ENCODE data around the gene TRIOBP. TPM values are rescaled to one million over a fixed set of nuclear protein-coding genes. Genes with fewer than 3 reads are reported as not detected.

TRIOBP gene
- total and polyA plus RNA-seq, 2 donors from 2014 or later, result 32.1 to 125 TPM

DNA sequence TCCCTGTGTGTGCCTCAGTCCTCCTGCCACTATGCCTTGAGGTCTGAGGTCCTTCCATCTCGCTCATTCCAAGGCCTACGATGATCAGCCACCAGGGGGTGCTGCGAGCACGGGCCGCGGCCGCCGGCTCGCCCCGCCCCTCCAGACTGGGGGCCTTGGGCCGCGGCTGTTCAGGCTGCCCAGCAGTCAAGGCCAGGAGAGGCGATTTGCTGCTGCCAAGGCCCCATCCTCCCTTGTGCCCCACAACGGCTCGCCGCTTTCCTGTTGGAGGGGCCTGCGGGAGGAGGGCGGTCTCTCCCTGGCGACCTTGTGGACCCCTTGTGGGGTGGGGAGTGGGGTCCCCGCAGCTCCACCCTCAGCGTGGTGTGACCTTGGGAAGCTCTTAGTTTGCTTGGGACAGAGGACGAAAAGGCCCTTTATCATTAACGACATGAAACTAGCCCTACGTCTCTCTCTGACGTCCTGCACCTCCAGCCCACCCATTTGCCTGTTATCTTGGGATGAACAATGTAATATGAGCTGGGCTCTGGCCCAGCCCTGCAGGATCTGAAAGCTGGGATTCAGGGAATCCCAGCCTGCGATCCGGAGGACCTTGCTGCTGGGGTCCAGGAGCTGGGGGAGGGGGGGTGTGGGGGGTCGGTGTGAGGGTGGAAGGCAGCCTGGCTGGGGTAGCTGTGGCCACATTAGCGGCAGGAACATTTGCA lies 121.0 kb downstream of the TRIOBP start:
- intact Hi-C loops (cut with DNase I), result loop anchor here (10.0 kb wide), 2 partner anchors 47 to 147 kb away; no protein-coding TSS in a partner anchor
- peak overlapping the region; percentile 32 to 49 (median 33) for H3K4me3 ChIP-seq (ENCODE audit: low read length in 3 of 3)
- TF ChIP-seq, protein P1, sequence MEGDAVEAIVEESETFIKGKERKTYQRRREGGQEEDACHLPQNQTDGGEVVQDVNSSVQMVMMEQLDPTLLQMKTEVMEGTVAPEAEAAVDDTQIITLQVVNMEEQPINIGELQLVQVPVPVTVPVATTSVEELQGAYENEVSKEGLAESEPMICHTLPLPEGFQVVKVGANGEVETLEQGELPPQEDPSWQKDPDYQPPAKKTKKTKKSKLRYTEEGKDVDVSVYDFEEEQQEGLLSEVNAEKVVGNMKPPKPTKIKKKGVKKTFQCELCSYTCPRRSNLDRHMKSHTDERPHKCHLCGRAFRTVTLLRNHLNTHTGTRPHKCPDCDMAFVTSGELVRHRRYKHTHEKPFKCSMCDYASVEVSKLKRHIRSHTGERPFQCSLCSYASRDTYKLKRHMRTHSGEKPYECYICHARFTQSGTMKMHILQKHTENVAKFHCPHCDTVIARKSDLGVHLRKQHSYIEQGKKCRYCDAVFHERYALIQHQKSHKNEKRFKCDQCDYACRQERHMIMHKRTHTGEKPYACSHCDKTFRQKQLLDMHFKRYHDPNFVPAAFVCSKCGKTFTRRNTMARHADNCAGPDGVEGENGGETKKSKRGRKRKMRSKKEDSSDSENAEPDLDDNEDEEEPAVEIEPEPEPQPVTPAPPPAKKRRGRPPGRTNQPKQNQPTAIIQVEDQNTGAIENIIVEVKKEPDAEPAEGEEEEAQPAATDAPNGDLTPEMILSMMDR (IDR thresholded peaks at IDR 0.05; ENCODE audit: borderline replicate concordance, extremely low read depth, insufficient read depth), result peak; percentile 98
- peak; percentile 89 to 93 (median 90) for DNase-seq
- FAIRE-seq, result no peak
- no peaks in the 10 kb centered on the region for H3K9me3 ChIP-seq (ENCODE audit: control insufficient read depth in 2 of 3, insufficient read depth in 1 of 3, low read length in 3 of 3)
- peak overlapping the region in 2 of 3 donors; percentile 63 to 65 for H3K9ac ChIP-seq (ENCODE audit: low read length in 3 of 3)
- H3K36me3 ChIP-seq (ENCODE audit: control insufficient read depth in 2 of 3, insufficient read depth in 3 of 3, low read length in 3 of 3), result peaks cover 0 to 6% (median 2%) of the 10 kb centered on the region in 3 donors
- peaks cover 0 to 16% (median 0%) of the 10 kb centered on the region in 3 donors for H3K4me1 ChIP-seq (ENCODE audit: control insufficient read depth in 2 of 3, insufficient read depth in 2 of 3, low read depth in 1 of 3, low read length in 3 of 3)
- no peak overlapping the region for H3K27ac ChIP-seq (ENCODE audit: low read depth in 2 of 2, low read length in 2 of 2)
- peaks cover 11% of the 10 kb centered on the region for H3K27me3 ChIP-seq (ENCODE audit: control insufficient read depth, insufficient read depth, low read length)

GRCh38 chr22:37818409-37819104 lies 121.7 kb downstream of the TRIOBP start:
- DNase-seq, result peak; percentile 50 to 84 (median 67)
- peaks cover 13% of the 10 kb centered on the region for H3K27me3 ChIP-seq (ENCODE audit: control insufficient read depth, insufficient read depth, low read length)

DNA sequence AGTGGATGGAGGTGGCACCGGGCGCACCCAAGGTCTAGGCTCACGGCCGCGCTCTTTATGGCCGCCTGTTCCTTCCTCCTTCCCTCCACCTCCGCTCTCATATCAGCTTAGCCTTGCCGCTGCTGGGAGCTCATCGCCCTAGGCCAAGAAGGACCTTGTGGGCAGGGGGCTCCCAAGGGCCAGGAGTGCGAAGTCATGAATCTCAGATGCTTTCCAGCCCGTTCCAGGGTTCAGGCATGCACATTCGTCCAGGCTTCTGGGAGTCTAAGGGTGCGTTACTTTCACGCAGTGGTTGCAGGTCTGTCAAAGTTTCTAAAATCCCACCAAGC lies 122.2 kb downstream of the TRIOBP start:
- no peak for FAIRE-seq
- Histone ChIP-seq H3K36me3 (ENCODE audit: control insufficient read depth in 2 of 3, insufficient read depth in 3 of 3, low read length in 3 of 3) (peaks cover 0 to 6% (median 0%) of the 10 kb centered on the region in 3 donors), H3K9ac (ENCODE audit: low read length in 3 of 3) (peak overlapping the region in 1 of 3 donors; percentile 19), H3K27ac (ENCODE audit: low read depth in 2 of 2, low read length in 2 of 2) (no peak overlapping the region), H3K4me3 (ENCODE audit: low read length in 3 of 3) (peak overlapping the region in 1 of 3 donors; percentile 21), H3K9me3 (ENCODE audit: control insufficient read depth in 2 of 3, insufficient read depth in 1 of 3, low read length in 3 of 3) (no peaks in the 10 kb centered on the region), H3K27me3 (ENCODE audit: control insufficient read depth, insufficient read depth, low read length) (peaks cover 15% of the 10 kb centered on the region), H3K4me1 (ENCODE audit: control insufficient read depth in 2 of 3, insufficient read depth in 2 of 3, low read depth in 1 of 3, low read length in 3 of 3) (peaks cover 0 to 16% (median 0%) of the 10 kb centered on the region in 3 donors)
- intact Hi-C loops (cut with DNase I), result loop anchor here (10.0 kb wide), 2 partner anchors 46 to 146 kb away; no protein-coding TSS in a partner anchor
- DNase-seq, result peak in 1 of 5 donors; percentile 23
- TF ChIP-seq, protein P1 (IDR thresholded peaks at IDR 0.05; ENCODE audit: borderline replicate concordance, extremely low read depth, insufficient read depth), result no peak

More at GRCh38 chr22:37818409-37819104, 121.7 kb downstream of the TRIOBP start:
- Histone ChIP-seq H3K4me1 (ENCODE audit: control insufficient read depth in 2 of 3, insufficient read depth in 2 of 3, low read depth in 1 of 3, low read length in 3 of 3) (peaks cover 0 to 16% (median 0%) of the 10 kb centered on the region in 3 donors), H3K9ac (ENCODE audit: low read length in 3 of 3) (peak overlapping the region in 1 of 3 donors; percentile 19), H3K9me3 (ENCODE audit: control insufficient read depth in 2 of 3, insufficient read depth in 1 of 3, low read length in 3 of 3) (no peaks in the 10 kb centered on the region), H3K4me3 (ENCODE audit: low read length in 3 of 3) (peak overlapping the region in 1 of 3 donors; percentile 21), H3K27ac (ENCODE audit: low read depth in 2 of 2, low read length in 2 of 2) (no peak overlapping the region), H3K36me3 (ENCODE audit: control insufficient read depth in 2 of 3, insufficient read depth in 3 of 3, low read length in 3 of 3) (peaks cover 0 to 6% (median 2%) of the 10 kb centered on the region in 3 donors)
- FAIRE-seq, result no peak
- TF ChIP-seq, protein P1 (IDR thresholded peaks at IDR 0.05; ENCODE audit: borderline replicate concordance, extremely low read depth, insufficient read depth), result peak; percentile 29
- intact Hi-C loops (cut with DNase I), result loop anchor here (10.0 kb wide), 2 partner anchors 46 to 146 kb away; no protein-coding TSS in a partner anchor

Measured in kidney (tissue), 14 donors.